HG03460 (cell line): Measurements from ENCODE around the gene AGXT.
"Not testable (repeated sequence)": the region's sequence is repeated elsewhere in the genome, so short reads cannot be mapped to it uniquely, and the experiment has no call there.

Source experiments
- ATAC-seq: cut with Tn5 transposase; IDR thresholded peaks from one replicate; pipeline ENCODE4 v1.9.1; 2021; ENCODE audit not compliant: unreplicated experiment

AGXT gene

GRCh38 chr2:240839152-240840143 lies 29.2 kb upstream of the AGXT start:
- ATAC-seq = no peak

- ATAC-seq = no peak
Observed at GRCh38 chr2:240840435-240841060, 28.1 kb upstream of the AGXT start.

DNA sequence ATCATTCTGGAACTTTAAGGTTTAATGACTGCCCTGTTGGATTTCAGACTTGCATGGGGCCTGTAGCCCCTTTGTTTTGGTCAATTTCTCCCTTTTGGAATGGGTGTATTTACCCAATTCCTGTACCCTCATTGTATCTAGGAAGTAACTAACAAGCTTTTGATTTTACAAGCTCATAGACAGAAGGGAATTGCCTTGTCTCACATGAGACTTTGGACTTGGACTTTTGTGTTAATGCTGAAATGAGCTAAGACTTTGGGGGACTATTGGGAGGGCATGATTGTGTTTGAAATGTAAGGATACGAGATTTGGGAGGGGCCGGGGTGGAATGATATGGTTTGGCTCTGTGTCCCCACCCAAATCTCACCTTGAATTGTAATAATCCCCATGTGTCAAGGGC lies 22.3 kb upstream of the AGXT start:
- not testable (repeated sequence) for ATAC-seq

- ATAC-seq = no peak
Observed at GRCh38 chr2:240846873-240847595, 21.6 kb upstream of the AGXT start.

DNA sequence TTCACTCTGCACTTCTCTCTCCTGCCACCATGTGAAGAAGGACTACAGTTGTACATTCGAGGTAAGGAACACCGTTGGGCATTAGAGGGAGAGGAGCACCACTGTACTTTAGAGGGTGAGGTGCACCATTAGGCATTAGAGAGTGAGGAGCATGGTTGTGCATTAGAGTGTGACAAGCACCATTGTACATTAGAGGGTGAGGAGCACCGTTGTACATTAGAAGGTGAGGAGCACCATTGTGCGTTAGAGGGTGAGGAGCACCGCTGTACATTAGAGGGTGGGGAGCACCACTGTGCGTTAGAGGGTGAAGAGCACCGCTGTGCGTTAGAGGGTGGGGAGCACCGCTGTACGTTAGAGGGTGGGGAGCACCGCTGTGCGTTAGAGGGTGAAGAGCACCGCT lies 20.8 kb upstream of the AGXT start:
- no peak for ATAC-seq

DNA sequence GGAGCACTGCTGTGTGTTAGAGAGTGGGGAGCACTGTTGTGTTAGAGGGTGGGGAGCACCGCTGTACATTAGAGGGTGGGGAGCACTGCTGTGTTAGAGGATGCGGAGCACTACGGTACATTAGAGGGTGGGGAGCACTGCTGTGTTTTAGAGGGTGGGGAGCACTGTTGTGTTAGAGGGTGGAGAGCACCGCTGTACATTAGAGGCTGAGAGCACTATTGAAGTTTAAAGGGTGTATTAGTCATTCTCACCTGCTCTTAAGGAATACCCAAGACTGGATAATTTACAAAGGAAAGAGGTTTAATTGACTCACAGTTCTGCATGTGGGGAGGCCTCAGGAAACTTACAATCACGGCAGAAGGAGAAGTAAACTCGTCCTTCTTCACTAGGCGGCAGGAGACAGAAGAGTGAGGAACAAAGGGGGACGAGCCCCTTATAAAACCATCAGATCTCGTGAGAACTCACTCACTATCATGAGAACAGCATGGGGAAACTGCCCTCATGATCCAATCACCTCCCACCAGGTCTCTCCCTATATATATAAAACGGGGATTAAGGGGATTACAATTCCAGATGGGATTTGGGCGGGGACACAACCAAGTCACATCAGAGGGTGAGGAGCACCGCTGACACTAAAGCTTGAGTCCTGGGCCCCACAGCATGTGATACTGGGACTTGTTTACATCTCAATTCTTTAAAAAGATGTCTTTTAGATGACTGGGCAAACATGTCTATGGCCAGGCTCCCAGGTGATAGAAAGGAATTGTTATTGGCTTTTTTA lies 19.5 kb upstream of the AGXT start:
- ATAC-seq = no peak

- ATAC-seq = no peak
Observed at GRCh38 chr2:240850026-240850425, 18.6 kb upstream of the AGXT start.

- ATAC-seq = no peak
Observed at GRCh38 chr2:240850756-240851077, 17.9 kb upstream of the AGXT start.

DNA sequence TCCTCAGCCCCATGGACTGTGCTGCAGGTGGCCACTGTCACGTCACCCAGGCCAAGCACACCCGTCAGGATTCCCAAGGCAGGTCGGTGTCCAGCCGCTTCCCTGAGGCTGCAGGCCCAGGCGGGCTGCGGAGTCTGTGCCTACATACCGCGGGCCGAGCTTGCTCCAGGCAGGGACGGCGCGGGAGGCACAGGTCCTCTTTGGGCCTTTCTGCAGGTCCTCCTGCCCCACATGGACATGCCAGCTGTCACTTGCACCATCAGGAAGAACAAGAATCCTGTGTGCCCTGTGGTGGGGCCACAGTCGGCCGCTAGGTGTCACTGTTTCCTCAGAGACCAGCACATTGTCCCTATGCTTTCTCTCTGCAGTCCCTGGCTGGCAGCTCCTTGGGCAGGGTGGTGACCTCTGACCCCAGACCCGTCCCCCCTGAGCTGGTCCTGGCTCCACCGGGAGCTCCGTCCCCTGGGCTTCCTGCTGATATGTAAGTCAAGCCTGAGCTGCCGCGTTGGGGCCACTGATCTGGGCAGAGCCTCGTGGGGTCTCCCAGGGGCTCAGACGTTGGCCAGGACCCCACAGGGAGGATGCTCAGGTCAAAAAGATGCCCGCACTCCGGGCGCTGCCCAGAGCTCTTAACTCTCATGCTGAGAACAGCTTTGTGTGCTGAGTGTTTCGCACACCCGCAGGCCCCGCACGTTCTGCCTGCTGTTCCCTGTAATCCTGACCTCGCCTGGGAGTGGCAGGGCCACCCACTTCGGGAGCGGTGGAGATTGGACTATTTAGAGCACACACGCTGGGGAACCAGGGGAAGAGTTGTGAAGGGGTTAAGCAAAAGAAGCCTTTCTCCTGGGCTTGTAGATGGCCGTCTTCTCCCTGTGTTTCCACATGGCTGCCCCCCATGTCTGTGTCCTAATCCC lies 17.3 kb upstream of the AGXT start:
- ATAC-seq = no peak

DNA sequence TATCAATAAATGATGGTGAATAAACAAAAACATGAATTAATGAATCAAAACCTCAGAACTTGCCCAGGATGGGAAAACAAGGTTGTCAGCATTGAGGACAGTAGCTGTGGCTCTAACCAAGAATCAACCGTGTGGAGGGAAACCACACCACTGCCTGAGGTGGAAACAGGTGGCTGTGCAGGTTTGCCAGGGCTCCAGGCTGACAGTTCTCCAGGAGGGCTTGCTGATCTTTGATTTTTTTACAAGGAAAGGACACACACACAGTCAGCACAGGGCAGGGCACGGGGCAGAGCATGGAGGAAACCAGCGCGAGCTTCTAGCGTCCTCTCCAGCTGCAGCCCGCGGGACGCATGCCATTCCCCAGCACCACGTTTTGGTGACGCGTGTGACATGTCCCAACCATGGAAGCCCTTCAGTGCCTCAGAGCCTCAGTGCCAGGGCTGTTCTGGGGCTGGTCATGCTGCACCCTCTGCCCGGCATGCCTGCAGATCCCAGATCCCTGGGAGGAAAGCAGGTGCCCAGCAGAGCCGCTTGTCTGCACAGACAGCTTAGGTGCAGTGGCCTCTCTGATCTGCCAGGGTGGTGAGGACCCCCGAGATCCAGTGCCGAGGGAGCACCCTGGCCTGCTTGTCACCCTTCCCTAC lies 15.8 kb upstream of the AGXT start:
- ATAC-seq = no peak

- no peak for ATAC-seq
Observed at GRCh38 chr2:240855670-240856069, 13.0 kb upstream of the AGXT start.

DNA sequence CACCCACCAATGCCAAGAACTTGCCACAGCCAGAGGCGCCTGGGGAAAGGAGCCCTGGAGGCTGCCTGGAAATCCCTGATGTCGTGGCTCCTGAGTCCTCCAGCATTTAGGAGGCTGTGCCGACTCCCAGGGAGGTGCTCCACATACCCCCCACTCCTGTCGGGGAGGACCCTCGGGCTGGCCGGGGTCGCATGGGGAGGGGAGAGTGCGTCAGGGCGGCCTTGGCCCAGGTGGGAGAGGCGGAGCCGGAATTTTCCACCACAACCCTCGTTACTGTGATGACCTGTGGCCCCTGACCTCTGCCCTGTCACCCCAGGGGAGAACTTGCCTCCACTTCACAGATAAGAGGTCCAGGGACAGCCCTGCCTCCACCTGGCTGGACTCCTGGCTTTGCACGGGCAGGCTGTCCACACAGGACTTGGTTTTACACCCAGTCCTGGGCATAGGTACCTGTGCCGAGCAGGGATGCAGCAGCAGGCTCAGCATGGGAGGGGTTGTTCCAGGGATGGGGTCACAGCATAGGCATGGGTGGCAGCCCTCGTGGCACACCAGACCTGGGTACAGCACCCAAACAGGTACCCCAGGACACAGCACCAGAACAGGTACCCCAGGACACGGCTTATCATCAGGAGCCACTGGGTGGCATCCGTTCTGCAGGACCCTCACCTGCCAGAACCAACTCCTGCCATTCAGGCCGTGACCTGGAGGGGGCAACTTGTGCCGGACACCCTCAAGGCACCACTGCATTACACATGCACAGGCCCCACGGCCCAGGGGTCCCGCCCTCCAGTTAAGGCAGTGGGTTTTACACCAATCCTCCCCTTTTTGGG lies 12.3 kb upstream of the AGXT start:
- ATAC-seq = no peak

- no peak for ATAC-seq
Observed at GRCh38 chr2:240857039-240858008, 11.3 kb upstream of the AGXT start.

DNA sequence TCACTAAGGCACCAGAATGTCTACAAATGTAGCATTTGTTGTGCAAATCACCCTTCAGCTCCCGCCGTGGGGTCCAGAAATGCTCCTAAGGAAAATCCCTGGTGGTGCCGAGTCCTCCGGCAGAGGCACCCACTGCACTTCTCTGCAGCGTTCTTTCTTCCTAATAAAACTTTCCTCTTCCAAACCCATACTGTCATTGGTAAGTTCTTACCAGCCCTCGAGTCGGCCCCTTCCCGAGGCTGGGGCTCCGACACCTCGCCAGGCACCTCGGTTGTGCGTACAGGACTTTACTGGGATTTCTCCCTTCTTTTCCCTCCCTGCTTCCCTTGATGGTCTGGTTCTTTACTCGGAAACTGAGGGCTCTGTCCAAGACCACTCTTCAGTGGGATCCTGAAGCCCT lies 10.3 kb upstream of the AGXT start:
- no peak for ATAC-seq

- ATAC-seq = no peak
Observed at GRCh38 chr2:240858871-240859270, 9.8 kb upstream of the AGXT start.

GRCh38 chr2:240861547-240861946 lies 7.1 kb upstream of the AGXT start:
- ATAC-seq = no peak

- ATAC-seq = no peak
Observed at GRCh38 chr2:240864475-240864874, 4.1 kb upstream of the AGXT start.
